ENCODE results near the gene AKAP10. TPM values are rescaled to one million over a fixed set of nuclear protein-coding genes. Genes with fewer than 3 reads are reported as not detected.

Gene AKAP10
- total RNA-seq, 1 experiment from 2014 or later: 36.8 TPM

- intact Hi-C loops (cut with micrococcal nuclease; ENCODE audit: unreplicated experiment): no loop called here
- Histone ChIP-seq H3K4me3 (ENCODE audit: low read depth, low read length, poor library complexity, severe bottlenecking) (no peak overlapping the region), H3K36me3 (ENCODE audit: insufficient read depth, low read length, poor library complexity, severe bottlenecking) (no peaks in the 10 kb centered on the region), H3K4me1 (ENCODE audit: insufficient read depth, low read length, poor library complexity, severe bottlenecking) (no peaks in the 10 kb centered on the region), H3K27ac (ENCODE audit: low read depth, low read length, poor library complexity, severe bottlenecking) (no peak overlapping the region), H3K9me3 (ENCODE audit: low read depth, low read length, poor library complexity, severe bottlenecking) (no peaks in the 10 kb centered on the region), H3K27me3 (replicated peaks; ENCODE audit: insufficient read depth, low read depth, low read length, poor library complexity) (no peaks in the 10 kb centered on the region)
- TF ChIP-seq CTCF (conservative IDR thresholded peaks at IDR 0.05; ENCODE audit: low read depth, low read length) (no peak), EZH2 (IDR thresholded peaks at IDR 0.05; ENCODE audit: borderline replicate concordance, low read depth, low read length, poor library complexity, severe bottlenecking) (no peak)
- BruUV-seq (replicated peaks): no TSS peak
- ChIA-PET CTCF (no interaction called here), POLR2A (ENCODE audit: low non-redundant PET) (no interaction called here)
- DNase-seq (ENCODE audit: low spot score): no peak
These were observed 94.0 kb downstream of the AKAP10 start for GRCh38 chr17:19883537-19884215.

- no peak for DNase-seq (ENCODE audit: low spot score)
- Histone ChIP-seq H3K27ac (ENCODE audit: low read depth, low read length, poor library complexity, severe bottlenecking) (no peak overlapping the region), H3K27me3 (replicated peaks; ENCODE audit: insufficient read depth, low read depth, low read length, poor library complexity) (no peaks in the 10 kb centered on the region), H3K36me3 (ENCODE audit: insufficient read depth, low read length, poor library complexity, severe bottlenecking) (no peaks in the 10 kb centered on the region), H3K4me3 (ENCODE audit: low read depth, low read length, poor library complexity, severe bottlenecking) (no peak overlapping the region), H3K4me1 (ENCODE audit: insufficient read depth, low read length, poor library complexity, severe bottlenecking) (no peaks in the 10 kb centered on the region), H3K9me3 (ENCODE audit: low read depth, low read length, poor library complexity, severe bottlenecking) (no peaks in the 10 kb centered on the region)
- CTCF ChIA-PET: no interaction called here
- no peak for TF ChIP-seq CTCF (conservative IDR thresholded peaks at IDR 0.05; ENCODE audit: low read depth, low read length)
- TF ChIP-seq EZH2 (IDR thresholded peaks at IDR 0.05; ENCODE audit: borderline replicate concordance, low read depth, low read length, poor library complexity, severe bottlenecking): no peak
- intact Hi-C loops (cut with micrococcal nuclease; ENCODE audit: unreplicated experiment): no loop called here
- POLR2A ChIA-PET (ENCODE audit: low non-redundant PET): no interaction called here
- no TSS peak for BruUV-seq (replicated peaks)
These were observed 97.2 kb downstream of the AKAP10 start for GRCh38 chr17:19880393-19880792.

- no peak for TF ChIP-seq CTCF (conservative IDR thresholded peaks at IDR 0.05; ENCODE audit: low read depth, low read length)
- TF ChIP-seq EZH2 (IDR thresholded peaks at IDR 0.05; ENCODE audit: borderline replicate concordance, low read depth, low read length, poor library complexity, severe bottlenecking): no peak
- Histone ChIP-seq H3K4me3 (ENCODE audit: low read depth, low read length, poor library complexity, severe bottlenecking) (no peak overlapping the region), H3K9me3 (ENCODE audit: low read depth, low read length, poor library complexity, severe bottlenecking) (no peaks in the 10 kb centered on the region), H3K27me3 (replicated peaks; ENCODE audit: insufficient read depth, low read depth, low read length, poor library complexity) (no peaks in the 10 kb centered on the region), H3K4me1 (ENCODE audit: insufficient read depth, low read length, poor library complexity, severe bottlenecking) (no peaks in the 10 kb centered on the region), H3K27ac (ENCODE audit: low read depth, low read length, poor library complexity, severe bottlenecking) (no peak overlapping the region), H3K36me3 (ENCODE audit: insufficient read depth, low read length, poor library complexity, severe bottlenecking) (no peaks in the 10 kb centered on the region)
- BruUV-seq (replicated peaks): no TSS peak
- intact Hi-C loops (cut with micrococcal nuclease; ENCODE audit: unreplicated experiment): no loop called here
- POLR2A ChIA-PET (ENCODE audit: low non-redundant PET): no interaction called here
- DNase-seq (ENCODE audit: low spot score): no peak
- CTCF ChIA-PET: no interaction called here
These were observed 100.2 kb downstream of the AKAP10 start for GRCh38 chr17:19877364-19877945.
